HEK293T (cell line): ENCODE data around the gene PGAM2.

ENCODE experiments used
- CTCF ChIA-PET: fragments of 350-600 bp; formaldehyde crosslinking; extraction: SDS; loops from one replicate; lab custom pipeline; 2021; ENCODE audit warnings: antibody characterized with exemption, inconsistent platforms; lab: Yijun Ruan, JAX
- POLR2A ChIA-PET: fragments of 350-600 bp; formaldehyde crosslinking; extraction: SDS; loops from one replicate; lab custom pipeline; 2020; ENCODE audit warnings: antibody characterized with exemption, inconsistent platforms; lab: Yijun Ruan, JAX
- DNase-seq: peaks from one replicate; pipeline ENCODE4 v3.0.0; 2012; ENCODE audit warnings: mixed read lengths; ENCODE audit errors: extremely low spot score
- ARNT ChIP-seq: fragments of 450-650 bp; IDR thresholded peaks from 2 replicates; pipeline ENCODE4 v1.6.1; 2017; ENCODE audit warnings: mild to moderate bottlenecking
- BHLHE40 ChIP-seq: fragments of 450-650 bp; IDR thresholded peaks from 2 replicates; pipeline ENCODE4 v1.6.1; 2016; ENCODE audit warnings: mild to moderate bottlenecking, moderate library complexity, borderline replicate concordance
- CTBP1 ChIP-seq: fragments of 450-650 bp; IDR thresholded peaks from 2 replicates; pipeline ENCODE4 v1.6.1; 2016; ENCODE audit warnings: borderline replicate concordance
- ELF4 ChIP-seq: fragments of 450-650 bp; IDR thresholded peaks from 2 replicates; pipeline ENCODE4 v1.6.1; 2017; ENCODE audit warnings: antibody characterized with exemption
- FOXA1 ChIP-seq: fragments of 450-650 bp; IDR thresholded peaks from 2 replicates; pipeline ENCODE4 v1.6.1; 2016; ENCODE audit warnings: mild to moderate bottlenecking
- FOXK2 ChIP-seq: fragments of 450-650 bp; IDR thresholded peaks from 2 replicates; pipeline ENCODE4 v1.6.1; 2016; ENCODE audit warnings: mild to moderate bottlenecking
- FOXM1 ChIP-seq: fragments of 450-650 bp; IDR thresholded peaks from 2 replicates; pipeline ENCODE4 v1.6.1; 2017; ENCODE audit warnings: mild to moderate bottlenecking, borderline replicate concordance
- HDGF ChIP-seq: fragments of 450-650 bp; IDR thresholded peaks from 2 replicates; pipeline ENCODE4 v1.6.1; 2017; ENCODE audit warnings: antibody characterized with exemption, borderline replicate concordance
- L3MBTL2 ChIP-seq: fragments of 450-650 bp; conservative IDR thresholded peaks from 2 replicates; pipeline ENCODE4 v1.6.1; 2016; ENCODE audit warnings: mild to moderate bottlenecking
- LEF1 ChIP-seq: fragments of 450-650 bp; IDR thresholded peaks from 2 replicates; pipeline ENCODE4 v1.6.1; 2017; ENCODE audit warnings: mild to moderate bottlenecking, borderline replicate concordance
- NFRKB ChIP-seq: fragments of 450-650 bp; IDR thresholded peaks from 2 replicates; pipeline ENCODE4 v1.6.1; 2016; ENCODE audit warnings: mild to moderate bottlenecking, moderate library complexity
- SP1 ChIP-seq: fragments of 450-650 bp; IDR thresholded peaks from 2 replicates; pipeline ENCODE4 v1.6.1; 2017
- SUZ12 ChIP-seq: fragments of 450-650 bp; IDR thresholded peaks from 2 replicates; pipeline ENCODE4 v1.6.1; 2016; ENCODE audit warnings: mild to moderate bottlenecking
- TARDBP ChIP-seq: fragments of 450-650 bp; IDR thresholded peaks from 2 replicates; pipeline ENCODE4 v1.6.1; 2016
- ZNF384 ChIP-seq: fragments of 450-650 bp; IDR thresholded peaks from 2 replicates; pipeline ENCODE4 v1.6.1; 2016
- TF ChIP-seq, protein P1 (sequence below): fragments of 450-650 bp; IDR thresholded peaks from 2 replicates; pipeline ENCODE4 v1.6.1; 2016

Gene PGAM2

DNA sequence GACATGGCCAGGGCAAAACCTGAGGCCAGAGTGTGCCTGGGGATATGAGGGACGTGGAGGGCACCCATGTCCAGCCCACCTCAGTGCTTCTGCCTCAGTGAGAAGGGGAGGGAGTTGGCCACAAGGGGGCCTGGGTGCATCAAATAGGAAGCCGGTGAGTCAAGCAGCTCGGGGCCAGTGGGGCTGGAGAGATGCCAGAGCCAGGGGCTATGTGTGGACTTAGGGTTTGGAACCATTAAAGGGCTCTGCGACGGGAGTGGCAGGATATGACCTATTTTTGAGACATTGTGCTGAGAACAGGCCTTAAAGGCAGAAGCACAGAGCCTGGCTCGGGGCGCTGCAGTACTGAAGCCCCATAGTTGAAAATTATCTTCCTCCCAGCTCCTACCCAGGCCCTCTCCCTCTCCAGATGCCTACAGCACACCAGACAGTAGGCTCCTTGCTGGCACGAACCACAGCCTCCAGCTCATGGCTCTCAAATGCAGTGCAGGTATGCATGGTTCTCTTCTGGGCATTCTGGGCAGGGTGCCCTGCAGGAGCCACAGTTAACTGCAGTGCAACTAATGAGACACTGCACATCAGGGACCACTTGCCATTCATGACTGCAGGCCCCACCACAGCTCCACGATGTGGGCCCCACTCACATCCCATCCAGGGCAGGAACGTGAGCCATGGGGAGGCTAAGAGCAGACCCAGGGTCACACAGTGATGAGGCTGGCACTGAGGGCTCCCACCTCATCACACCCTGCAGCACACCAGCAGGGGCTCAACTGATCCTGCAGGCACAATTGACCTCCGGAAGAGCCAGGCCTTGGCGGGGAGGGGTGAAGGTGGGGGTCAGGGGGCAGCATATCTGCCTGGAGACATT is 7.2 kb upstream of the PGAM2 start:
- peak; percentile 73 for DNase-seq
- ChIA-PET POLR2A (interaction anchor here (0.7 to 1.5 kb wide), 6 partner anchors 10 to 128 kb away, joined by 3 read pairs; partner anchors contain the start of genes DBNL and YKT6), CTCF (interaction anchor here (0.5 to 1.0 kb wide), 4 partner anchors 9 to 128 kb away, joined by 3 to 5 read pairs (median 4); partner anchors contain the start of gene YKT6)
- no peak for TF ChIP-seq LEF1
- TF ChIP-seq ZNF384, result no peak
- no peak for TF ChIP-seq NFRKB
- no peak for TF ChIP-seq FOXM1
- no peak for TF ChIP-seq HDGF
- no peak for TF ChIP-seq TARDBP
- TF ChIP-seq, protein P1, sequence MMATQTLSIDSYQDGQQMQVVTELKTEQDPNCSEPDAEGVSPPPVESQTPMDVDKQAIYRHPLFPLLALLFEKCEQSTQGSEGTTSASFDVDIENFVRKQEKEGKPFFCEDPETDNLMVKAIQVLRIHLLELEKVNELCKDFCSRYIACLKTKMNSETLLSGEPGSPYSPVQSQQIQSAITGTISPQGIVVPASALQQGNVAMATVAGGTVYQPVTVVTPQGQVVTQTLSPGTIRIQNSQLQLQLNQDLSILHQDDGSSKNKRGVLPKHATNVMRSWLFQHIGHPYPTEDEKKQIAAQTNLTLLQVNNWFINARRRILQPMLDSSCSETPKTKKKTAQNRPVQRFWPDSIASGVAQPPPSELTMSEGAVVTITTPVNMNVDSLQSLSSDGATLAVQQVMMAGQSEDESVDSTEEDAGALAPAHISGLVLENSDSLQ, result no peak

DNA sequence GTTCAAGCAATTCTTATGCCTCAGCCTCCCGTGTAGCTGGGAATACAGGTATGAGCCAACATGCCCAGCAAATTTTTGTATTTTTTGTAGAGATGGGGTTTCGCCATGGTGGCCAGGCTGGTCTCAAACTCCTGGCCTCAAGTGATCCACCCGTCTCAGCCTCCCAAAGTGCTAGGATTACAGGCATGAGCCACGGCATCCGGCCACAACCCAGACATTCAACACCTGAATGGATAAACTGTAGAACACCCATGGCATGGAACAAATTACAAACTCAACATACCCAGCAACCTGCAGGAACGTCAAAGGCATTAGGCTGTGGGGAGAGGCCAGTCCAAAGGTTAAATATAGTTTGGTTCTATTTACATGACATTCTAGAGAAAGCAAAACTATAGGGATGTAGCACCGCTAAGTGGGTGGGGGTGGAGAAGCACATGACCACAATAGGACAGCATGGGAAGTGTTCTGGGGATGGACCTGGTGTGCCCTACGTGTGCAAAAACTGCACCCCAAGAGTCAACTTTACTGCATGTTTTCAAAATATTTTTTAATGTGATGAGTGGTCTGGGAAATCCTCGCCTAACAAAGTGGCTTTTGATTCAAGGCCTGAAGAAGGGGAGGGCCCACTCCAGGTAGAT is 6.5 kb upstream of the PGAM2 start:
- CTCF ChIA-PET, result interaction anchor here (0.7 to 1.0 kb wide), 4 partner anchors 9 to 129 kb away, joined by 3 to 5 read pairs (median 4); partner anchors contain the start of gene YKT6
- no peak for DNase-seq
- TF ChIP-seq ZNF384, result no peak
- POLR2A ChIA-PET, result interaction anchor here (0.7 to 1.5 kb wide), 5 partner anchors 9 to 129 kb away, joined by 3 read pairs; partner anchors contain the start of genes DBNL and YKT6

DNA sequence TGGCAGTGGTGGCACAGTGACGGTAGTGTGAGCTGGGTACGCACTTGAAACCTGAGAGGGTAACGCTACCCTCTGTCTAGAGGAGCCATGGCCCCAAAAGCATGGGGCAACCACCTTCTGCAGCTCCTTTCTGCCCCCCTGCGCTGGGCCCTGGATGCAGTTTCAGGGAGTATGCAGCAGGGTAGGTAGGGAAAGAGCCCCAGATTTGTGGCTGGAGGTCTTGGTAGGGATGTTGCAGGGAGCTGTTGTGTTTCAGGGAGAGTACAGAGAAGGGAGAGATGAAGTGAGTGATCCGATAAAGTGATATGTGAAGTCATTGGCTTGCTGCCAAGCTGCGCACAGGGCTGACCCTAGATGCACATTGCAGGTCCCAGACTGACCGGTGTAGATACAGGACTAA is 2.7 kb upstream of the PGAM2 start:
- TF ChIP-seq FOXA1 (no peak), HDGF (no peak), FOXM1 (no peak), SUZ12 (no peak), ZNF384 (no peak), BHLHE40 (no peak), LEF1 (no peak)
- ChIA-PET POLR2A (interaction anchor here (1.6 to 1.7 kb wide), 2 partner anchors 23 to 55 kb away, joined by 5 read pairs; partner anchors contain the start of genes DBNL and POLD2), CTCF (no interaction called here)
- no peak for DNase-seq

DNA sequence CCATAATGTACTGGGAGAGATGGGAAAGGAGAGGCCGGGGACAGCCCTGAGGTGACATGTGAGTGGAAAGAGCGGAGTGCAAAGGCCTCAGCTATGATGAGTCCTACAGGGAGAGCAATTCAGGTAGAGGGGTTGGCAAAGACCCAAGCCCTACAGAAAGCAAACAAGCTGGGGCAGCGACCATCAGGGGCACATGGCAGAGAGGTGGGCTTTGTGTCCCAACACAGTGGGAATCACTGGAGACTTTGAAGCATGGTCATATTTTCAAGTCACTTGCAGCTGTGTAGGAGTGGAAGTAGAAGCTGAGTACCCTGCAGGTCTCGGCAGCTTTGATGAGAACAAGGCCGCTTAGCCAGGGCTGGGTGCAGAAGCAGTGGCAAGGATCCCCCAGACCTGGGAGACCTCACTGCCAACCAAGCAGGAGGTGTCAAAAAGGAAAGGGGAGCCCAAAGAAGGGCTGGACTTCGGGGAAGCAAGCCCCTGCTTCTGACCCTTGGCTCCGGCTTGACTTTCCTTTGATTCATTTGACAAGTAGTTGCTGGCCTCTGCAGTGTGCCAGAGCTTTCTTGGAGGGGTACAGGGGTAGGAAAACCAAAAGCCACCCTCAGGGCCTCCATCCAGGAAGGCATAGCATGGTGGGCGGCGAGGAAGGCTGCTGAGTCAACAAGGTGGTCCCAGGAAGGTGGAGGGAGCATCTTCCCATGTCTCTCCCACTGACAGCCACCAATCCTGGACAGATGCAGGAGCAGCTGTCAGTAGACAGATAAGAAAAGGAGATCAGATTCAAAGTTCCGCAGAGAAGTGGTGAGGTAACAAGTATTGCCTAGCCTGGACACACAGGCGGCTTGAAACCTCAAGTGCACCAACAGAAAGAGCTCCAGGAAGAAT is 1.9 kb upstream of the PGAM2 start:
- ChIA-PET CTCF (no interaction called here), POLR2A (interaction anchor here (1.3 to 1.7 kb wide), 3 partner anchors 8 to 56 kb away, joined by 5 to 6 read pairs (median 5); partner anchors contain the start of genes DBNL and POLD2)
- no peak for DNase-seq
- TF ChIP-seq CTBP1 (no peak), SUZ12 (no peak), FOXK2 (no peak), TARDBP (no peak), ELF4 (no peak), ZNF384 (no peak), LEF1 (no peak), SP1 (no peak), FOXA1 (no peak), FOXM1 (no peak), HDGF (no peak)

DNA sequence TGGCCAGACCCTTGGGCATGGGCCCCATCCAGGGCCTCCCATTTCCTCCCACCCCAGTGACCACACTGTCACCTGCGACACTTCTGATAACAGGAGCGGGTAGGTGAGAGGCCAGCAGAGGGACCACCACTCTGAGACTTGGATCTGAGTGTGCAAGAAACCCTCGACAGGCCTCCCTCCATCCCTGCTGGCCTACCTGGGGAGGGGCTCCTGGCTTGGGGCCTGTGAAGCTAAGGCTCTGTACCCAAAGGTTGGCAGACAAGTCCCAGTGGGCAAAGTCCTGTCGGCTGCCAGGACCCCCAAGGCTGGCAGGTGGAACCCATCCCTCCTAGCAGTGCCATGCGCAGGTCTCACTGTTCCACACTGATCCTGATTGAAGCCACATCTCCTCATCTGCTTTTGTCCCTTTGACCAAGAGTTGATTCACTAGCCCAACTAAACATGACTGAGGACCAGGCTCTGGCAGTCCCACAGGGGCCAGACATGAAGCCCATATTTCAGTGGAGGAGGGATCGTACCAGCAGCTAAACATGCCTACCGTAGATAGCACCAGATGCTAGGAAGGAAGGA is 1.2 kb upstream of the PGAM2 start:
- TF ChIP-seq SP1, result no peak
- TF ChIP-seq, protein P1, result no peak
- TF ChIP-seq LEF1, result no peak
- no peak for TF ChIP-seq CTBP1
- TF ChIP-seq FOXK2, result no peak
- no peak for TF ChIP-seq ARNT
- no peak for TF ChIP-seq ELF4
- TF ChIP-seq BHLHE40, result no peak
- TF ChIP-seq FOXA1, result no peak
- TF ChIP-seq L3MBTL2, result no peak
- TF ChIP-seq HDGF, result no peak
- no peak for TF ChIP-seq SUZ12
- ChIA-PET POLR2A (interaction anchor here (0.7 to 1.7 kb wide), 3 partner anchors 9 to 56 kb away, joined by 4 to 6 read pairs (median 5); partner anchors contain the start of gene POLD2), CTCF (no interaction called here)
- DNase-seq, result no peak

DNA sequence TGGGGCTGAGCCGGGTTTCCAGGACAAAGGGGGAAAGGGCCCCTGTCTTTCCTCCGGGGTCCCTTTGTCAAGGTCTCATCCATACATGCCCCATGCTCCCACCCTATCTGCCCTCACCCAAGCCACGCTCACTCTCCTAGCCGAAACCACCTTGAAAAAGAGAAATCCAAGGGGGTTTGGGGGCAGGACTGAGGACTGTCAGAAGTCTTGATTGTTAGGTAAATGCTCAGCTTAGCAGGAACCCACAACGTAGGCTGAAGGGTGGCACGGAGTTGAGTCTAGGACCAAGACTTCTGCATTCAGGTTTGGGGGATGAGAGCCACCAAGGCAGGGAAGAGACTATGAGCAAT is 719 bp upstream of the PGAM2 start:
- CTCF ChIA-PET, result no interaction called here
- POLR2A ChIA-PET, result interaction anchor here (0.7 kb wide), 1 partner anchor 16 kb away, joined by 4 read pairs; no protein-coding TSS in a partner anchor
- TF ChIP-seq SUZ12 (no peak), L3MBTL2 (no peak), BHLHE40 (no peak), ELF4 (no peak), FOXA1 (no peak), ZNF384 (no peak), FOXM1 (no peak), CTBP1 (no peak), FOXK2 (no peak), ARNT (no peak), LEF1 (no peak), TARDBP (no peak), HDGF (no peak), NFRKB (no peak), SP1 (no peak)
- TF ChIP-seq, protein P1, result no peak

More for the DNA sequence above, 719 bp upstream of the PGAM2 start:
- no peak for DNase-seq
